ENCODE measurements around the gene TTLL11.

The TTLL11 gene

GRCh38 chr9:122031776-122032175, 61.3 kb downstream of the TTLL11 start:
- Histone ChIP-seq H3K36me3 (no peaks in the 10 kb centered on the region), H3K4me3 (ENCODE audit: low read depth in 1 of 2, low read length in 1 of 2) (no peak overlapping the region), H3K9me3 (no peaks in the 10 kb centered on the region), H3K4me1 (ENCODE audit: control insufficient read depth in 1 of 2, insufficient read depth in 1 of 2, low read depth in 1 of 2, low read length in 1 of 2) (no peaks in the 10 kb centered on the region), H3K27me3 (no peaks in the 10 kb centered on the region), H3K27ac (no peak overlapping the region)
- no peak for TF ChIP-seq CTCF (IDR thresholded peaks at IDR 0.05)

- no peak overlapping the region for H3K4me3 ChIP-seq (ENCODE audit: low read depth in 1 of 2, low read length in 1 of 2)
- no peaks in the 10 kb centered on the region for H3K9me3 ChIP-seq
- no peaks in the 10 kb centered on the region for H3K36me3 ChIP-seq
- no peaks in the 10 kb centered on the region for H3K4me1 ChIP-seq (ENCODE audit: control insufficient read depth in 1 of 2, insufficient read depth in 1 of 2, low read depth in 1 of 2, low read length in 1 of 2)
- H3K27ac ChIP-seq: no peak overlapping the region
- no peak for TF ChIP-seq CTCF (IDR thresholded peaks at IDR 0.05)
- H3K27me3 ChIP-seq: no peaks in the 10 kb centered on the region
Measured at GRCh38 chr9:122031157-122031556, 62.0 kb downstream of the TTLL11 start.

DNA sequence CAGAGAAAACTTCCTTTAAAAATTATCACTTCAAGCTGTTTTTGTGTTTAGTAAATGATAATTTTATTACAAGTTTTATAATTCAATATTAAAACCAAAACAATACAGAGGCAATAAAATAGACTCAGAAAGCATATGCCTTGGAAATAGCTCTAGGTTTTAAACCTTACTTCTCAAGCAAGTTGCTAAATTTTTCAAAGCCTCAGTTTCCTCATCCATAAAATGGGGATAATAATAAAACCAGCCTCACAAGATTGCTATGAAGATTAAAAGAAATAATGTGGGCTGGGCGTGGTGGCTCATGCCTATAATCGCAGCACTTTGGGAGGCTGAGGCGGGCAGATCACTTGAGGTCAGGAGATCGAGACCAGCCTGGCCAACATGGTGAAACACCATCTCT, 62.8 kb downstream of the TTLL11 start:
- Histone ChIP-seq H3K4me3 (ENCODE audit: low read depth in 1 of 2, low read length in 1 of 2) (no peak overlapping the region), H3K27me3 (no peaks in the 10 kb centered on the region), H3K9me3 (no peaks in the 10 kb centered on the region), H3K36me3 (no peaks in the 10 kb centered on the region), H3K4me1 (ENCODE audit: control insufficient read depth in 1 of 2, insufficient read depth in 1 of 2, low read depth in 1 of 2, low read length in 1 of 2) (no peaks in the 10 kb centered on the region), H3K27ac (no peak overlapping the region)
- TF ChIP-seq CTCF (IDR thresholded peaks at IDR 0.05): no peak

- H3K27ac ChIP-seq: no peak overlapping the region
- H3K9me3 ChIP-seq: no peaks in the 10 kb centered on the region
- H3K4me1 ChIP-seq (ENCODE audit: control insufficient read depth in 1 of 2, insufficient read depth in 1 of 2, low read depth in 1 of 2, low read length in 1 of 2): no peaks in the 10 kb centered on the region
- TF ChIP-seq CTCF (IDR thresholded peaks at IDR 0.05): no peak
- no peak overlapping the region for H3K4me3 ChIP-seq (ENCODE audit: low read depth in 1 of 2, low read length in 1 of 2)
- H3K36me3 ChIP-seq: no peaks in the 10 kb centered on the region
- H3K27me3 ChIP-seq: no peaks in the 10 kb centered on the region
Measured at GRCh38 chr9:122029898-122030297, 63.2 kb downstream of the TTLL11 start.

- Histone ChIP-seq H3K27ac (no peak overlapping the region), H3K4me3 (ENCODE audit: low read depth in 1 of 2, low read length in 1 of 2) (no peak overlapping the region), H3K36me3 (no peaks in the 10 kb centered on the region), H3K4me1 (ENCODE audit: control insufficient read depth in 1 of 2, insufficient read depth in 1 of 2, low read depth in 1 of 2, low read length in 1 of 2) (no peaks in the 10 kb centered on the region), H3K27me3 (no peaks in the 10 kb centered on the region), H3K9me3 (no peaks in the 10 kb centered on the region)
- TF ChIP-seq CTCF (IDR thresholded peaks at IDR 0.05): no peak
Measured at GRCh38 chr9:122028089-122028488, 65.0 kb downstream of the TTLL11 start.

DNA sequence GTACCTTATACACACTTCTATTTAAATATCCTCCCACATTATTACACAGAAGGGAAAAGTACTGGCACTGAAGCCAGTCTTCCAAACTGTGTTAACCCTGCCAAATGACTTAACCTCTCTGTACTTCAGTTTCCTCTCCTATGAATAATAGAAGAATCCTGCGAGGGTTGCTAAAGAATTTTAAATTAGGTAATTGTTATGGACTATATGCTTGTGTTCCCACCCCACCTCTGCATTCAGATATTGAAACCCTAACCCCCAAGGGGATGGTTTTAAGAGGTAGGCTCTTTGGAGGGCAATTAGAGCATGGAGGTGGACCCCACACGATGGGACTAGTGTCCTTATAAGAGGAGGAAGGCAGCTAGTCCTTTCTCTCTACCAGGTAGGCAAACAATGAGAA, 72.7 kb downstream of the TTLL11 start:
- no peaks in the 10 kb centered on the region for H3K36me3 ChIP-seq
- TF ChIP-seq CTCF (IDR thresholded peaks at IDR 0.05): no peak
- no peaks in the 10 kb centered on the region for H3K4me1 ChIP-seq (ENCODE audit: control insufficient read depth in 1 of 2, insufficient read depth in 1 of 2, low read depth in 1 of 2, low read length in 1 of 2)
- no peak overlapping the region for H3K27ac ChIP-seq
- H3K9me3 ChIP-seq: no peaks in the 10 kb centered on the region
- H3K27me3 ChIP-seq: peaks cover 15% of the 10 kb centered on the region
- H3K4me3 ChIP-seq (ENCODE audit: low read depth in 1 of 2, low read length in 1 of 2): no peak overlapping the region
